ENCODE measurements around the gene FOXP4.

The FOXP4 gene

DNA sequence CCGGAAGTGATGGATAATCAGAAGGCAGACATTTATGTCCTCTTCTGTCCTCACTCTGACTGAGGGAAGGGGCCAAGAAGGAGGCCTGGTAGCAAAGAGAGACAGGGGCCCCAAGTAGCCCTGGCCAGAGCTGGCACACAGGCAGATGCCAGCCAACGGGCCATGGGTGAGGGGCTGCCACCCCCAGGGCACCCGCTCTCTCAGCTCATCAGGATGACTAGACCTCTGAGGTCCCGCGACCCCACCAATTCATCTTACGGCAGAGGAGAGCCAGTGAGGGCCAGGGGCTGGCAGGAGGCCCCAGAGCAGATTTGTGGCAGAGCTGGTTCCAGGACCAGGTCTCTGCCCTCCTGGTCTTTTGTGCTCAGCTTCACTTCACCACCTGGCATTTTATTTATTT lies 49.0 kb downstream of the FOXP4 start:
- ChIA-PET POLR2A (no interaction called here), CTCF (interaction anchor here (0.9 to 21.2 kb wide), 17 partner anchors 9 to 223 kb away, joined by 3 to 481 read pairs (median 8); partner anchors contain the start of gene TOMM6)
- no peak overlapping the region for H3K4me3 ChIP-seq (ENCODE audit: low read depth, low read length)
- TF ChIP-seq, protein P1, sequence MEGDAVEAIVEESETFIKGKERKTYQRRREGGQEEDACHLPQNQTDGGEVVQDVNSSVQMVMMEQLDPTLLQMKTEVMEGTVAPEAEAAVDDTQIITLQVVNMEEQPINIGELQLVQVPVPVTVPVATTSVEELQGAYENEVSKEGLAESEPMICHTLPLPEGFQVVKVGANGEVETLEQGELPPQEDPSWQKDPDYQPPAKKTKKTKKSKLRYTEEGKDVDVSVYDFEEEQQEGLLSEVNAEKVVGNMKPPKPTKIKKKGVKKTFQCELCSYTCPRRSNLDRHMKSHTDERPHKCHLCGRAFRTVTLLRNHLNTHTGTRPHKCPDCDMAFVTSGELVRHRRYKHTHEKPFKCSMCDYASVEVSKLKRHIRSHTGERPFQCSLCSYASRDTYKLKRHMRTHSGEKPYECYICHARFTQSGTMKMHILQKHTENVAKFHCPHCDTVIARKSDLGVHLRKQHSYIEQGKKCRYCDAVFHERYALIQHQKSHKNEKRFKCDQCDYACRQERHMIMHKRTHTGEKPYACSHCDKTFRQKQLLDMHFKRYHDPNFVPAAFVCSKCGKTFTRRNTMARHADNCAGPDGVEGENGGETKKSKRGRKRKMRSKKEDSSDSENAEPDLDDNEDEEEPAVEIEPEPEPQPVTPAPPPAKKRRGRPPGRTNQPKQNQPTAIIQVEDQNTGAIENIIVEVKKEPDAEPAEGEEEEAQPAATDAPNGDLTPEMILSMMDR (IDR thresholded peaks at IDR 0.05; ENCODE audit: insufficient read depth, low read length, missing control alignments), result no peak
- DNase-seq (ENCODE audit: low read depth, low spot score), result no peak

DNA sequence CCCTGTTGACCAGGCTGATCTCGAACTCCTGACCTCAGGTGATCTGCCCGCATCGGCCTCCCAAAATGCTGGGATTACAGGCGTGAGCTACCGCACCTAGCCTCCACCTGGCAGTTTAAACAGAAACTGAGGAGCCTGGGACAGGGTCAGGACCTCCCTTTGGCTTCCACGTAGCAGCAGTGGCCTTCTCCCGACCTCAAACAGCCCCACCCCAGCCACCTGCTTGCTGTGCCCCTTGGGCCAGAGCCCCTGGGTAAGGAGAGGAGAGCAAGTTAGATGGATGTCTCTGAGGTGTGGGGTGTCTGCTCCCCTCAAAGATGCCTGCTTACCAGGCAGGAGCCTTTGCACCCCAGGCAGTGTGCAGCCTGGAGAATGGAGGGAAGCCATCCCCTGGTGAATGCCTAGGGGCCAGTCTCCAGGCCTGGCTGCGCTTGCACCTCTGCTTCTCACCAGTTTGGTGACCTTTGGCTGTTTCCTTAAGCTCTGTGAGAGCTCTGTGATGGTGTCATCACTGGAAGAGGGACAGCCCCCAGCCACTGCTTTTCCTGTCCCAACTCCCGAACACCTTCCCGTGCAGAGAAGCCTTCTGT lies 50.0 kb downstream of the FOXP4 start:
- POLR2A ChIA-PET, result no interaction called here
- H3K4me3 ChIP-seq (ENCODE audit: low read depth, low read length), result no peak overlapping the region
- TF ChIP-seq, protein P1 (IDR thresholded peaks at IDR 0.05; ENCODE audit: insufficient read depth, low read length, missing control alignments), result no peak
- no peak for DNase-seq (ENCODE audit: low read depth, low spot score)
- CTCF ChIA-PET, result interaction anchor here (1.1 to 21.2 kb wide), 11 partner anchors 8 to 224 kb away, joined by 3 to 481 read pairs (median 38); partner anchors contain the start of gene TOMM6

DNA sequence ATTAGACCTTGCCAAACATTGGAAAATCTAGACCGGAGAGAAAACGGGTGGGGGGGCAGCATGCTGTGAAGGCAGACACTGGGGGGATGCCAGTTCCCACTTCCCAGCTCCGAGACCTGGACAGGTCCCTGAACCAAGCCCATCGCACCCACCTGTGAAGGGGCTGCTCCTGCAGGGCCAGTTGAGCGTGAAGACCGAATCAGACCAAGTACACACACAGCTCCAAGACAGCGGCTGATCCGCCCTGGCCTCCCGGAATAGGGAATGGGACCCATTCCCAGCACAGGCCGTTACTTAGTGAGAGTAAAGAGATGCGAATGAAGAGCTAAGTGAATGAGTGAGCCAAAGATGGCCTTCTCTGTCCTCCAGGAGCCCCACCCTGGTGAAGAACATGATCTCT lies 50.6 kb downstream of the FOXP4 start:
- CTCF ChIA-PET, result interaction anchor here (1.1 to 21.2 kb wide), 8 partner anchors 7 to 225 kb away, joined by 3 to 481 read pairs (median 78); partner anchors contain the start of gene TOMM6
- POLR2A ChIA-PET, result no interaction called here
- DNase-seq (ENCODE audit: low read depth, low spot score), result no peak
- H3K4me3 ChIP-seq (ENCODE audit: low read depth, low read length), result no peak overlapping the region
- TF ChIP-seq, protein P1 (IDR thresholded peaks at IDR 0.05; ENCODE audit: insufficient read depth, low read length, missing control alignments), result no peak

DNA sequence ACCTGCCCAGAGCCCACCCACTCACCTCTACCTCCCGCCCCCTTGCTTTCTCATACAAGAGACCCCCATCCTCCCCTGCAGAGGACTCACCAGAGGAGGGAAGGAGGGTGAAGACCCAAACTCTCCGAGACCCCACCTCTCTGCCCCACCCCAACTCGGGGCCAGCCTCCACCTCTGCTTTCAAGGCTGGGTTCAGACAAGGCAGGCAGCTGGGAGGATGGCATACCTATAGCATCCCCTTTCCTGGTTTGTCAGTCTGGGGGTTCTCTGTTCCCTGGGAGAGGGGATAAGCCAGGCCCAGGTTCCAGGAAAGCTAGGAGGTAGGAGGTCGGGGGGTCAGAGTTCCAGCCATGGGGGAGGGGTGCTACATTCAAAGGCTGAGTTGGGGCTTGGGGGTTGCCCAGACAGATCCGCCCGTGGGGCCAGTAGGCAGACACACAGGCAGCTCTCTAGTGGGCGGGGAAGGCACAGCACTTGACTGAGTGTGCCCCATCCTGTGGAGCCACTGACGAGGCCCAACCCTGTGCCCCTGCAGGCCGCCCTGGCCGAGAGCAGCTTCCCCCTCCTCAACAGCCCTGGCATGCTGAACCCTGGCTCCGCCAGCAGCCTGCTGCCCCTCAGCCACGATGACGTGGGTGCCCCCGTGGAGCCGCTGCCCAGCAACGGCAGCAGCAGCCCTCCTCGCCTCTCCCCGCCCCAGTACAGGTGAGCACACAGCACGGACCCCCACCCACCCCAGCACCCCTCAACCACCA lies 51.2 kb downstream of the FOXP4 start:
- TF ChIP-seq, protein P1 (IDR thresholded peaks at IDR 0.05; ENCODE audit: insufficient read depth, low read length, missing control alignments), result no peak
- POLR2A ChIA-PET, result no interaction called here
- no peak for DNase-seq (ENCODE audit: low read depth, low spot score)
- no peak overlapping the region for H3K4me3 ChIP-seq (ENCODE audit: low read depth, low read length)
- CTCF ChIA-PET, result interaction anchor here (0.9 to 21.2 kb wide), 8 partner anchors 9 to 225 kb away, joined by 3 to 481 read pairs (median 36); partner anchors contain the start of gene TOMM6

DNA sequence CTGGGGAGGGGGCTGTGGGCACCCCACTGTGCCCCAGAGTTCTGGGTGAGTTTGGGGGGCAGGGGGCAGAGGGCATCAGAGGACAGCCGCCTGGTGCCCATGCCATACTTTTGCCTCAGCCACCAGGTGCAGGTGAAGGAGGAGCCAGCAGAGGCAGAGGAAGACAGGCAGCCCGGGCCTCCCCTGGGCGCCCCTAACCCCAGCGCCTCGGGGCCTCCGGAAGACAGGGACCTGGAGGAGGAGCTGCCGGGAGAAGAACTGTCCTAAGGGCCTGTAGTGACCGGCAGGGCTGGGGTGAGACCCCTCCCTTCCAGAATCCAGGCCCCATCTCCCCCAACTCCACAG lies 52.5 kb downstream of the FOXP4 start:
- DNase-seq (ENCODE audit: low read depth, low spot score), result no peak
- H3K4me3 ChIP-seq (ENCODE audit: low read depth, low read length), result no peak overlapping the region
- CTCF ChIA-PET, result interaction anchor here (1.2 to 21.2 kb wide), 5 partner anchors 86 to 227 kb away, joined by 3 to 481 read pairs (median 90); partner anchors contain the start of gene TOMM6
- TF ChIP-seq, protein P1 (IDR thresholded peaks at IDR 0.05; ENCODE audit: insufficient read depth, low read length, missing control alignments), result no peak
- POLR2A ChIA-PET, result no interaction called here

All from AG04449 (cell line).